ENCODE data around the gene PDE4B.
"Not testable (repeated sequence)": the region's sequence is repeated elsewhere in the genome, so short reads cannot be mapped to it uniquely, and the experiment has no call there.

PDE4B gene

DNA sequence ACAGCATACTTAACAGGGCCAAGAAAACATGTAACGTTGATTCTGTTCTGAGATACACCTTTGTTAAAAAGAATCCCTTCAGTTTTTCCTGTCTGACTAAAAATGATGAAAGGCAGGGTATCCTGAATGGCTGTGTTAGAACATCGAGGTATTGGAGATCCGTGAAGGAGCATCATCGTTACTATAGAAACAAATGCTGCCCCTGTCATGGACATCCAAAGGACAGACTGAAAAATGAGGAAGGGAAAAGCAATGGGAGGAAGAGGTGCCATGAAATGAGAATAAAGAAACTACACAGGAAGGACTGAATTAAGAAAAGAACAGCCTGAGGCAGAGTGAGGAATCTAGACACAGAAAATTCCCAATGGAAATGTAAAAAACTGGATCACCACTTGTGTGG, 257.9 kb downstream of the PDE4B start:
- Mint-ChIP-seq H3K4me3 (no peak overlapping the region), H3K4me1 (no peaks in the 10 kb centered on the region), H3K9me3 (no peaks in the 10 kb centered on the region), H3K27ac (peak overlapping the region in 1 of 2 donors; percentile 1), H3K27me3 (peaks cover under 1% of the 10 kb centered on the region)
- ATAC-seq: no peak
- DNase-seq: no peak

DNA sequence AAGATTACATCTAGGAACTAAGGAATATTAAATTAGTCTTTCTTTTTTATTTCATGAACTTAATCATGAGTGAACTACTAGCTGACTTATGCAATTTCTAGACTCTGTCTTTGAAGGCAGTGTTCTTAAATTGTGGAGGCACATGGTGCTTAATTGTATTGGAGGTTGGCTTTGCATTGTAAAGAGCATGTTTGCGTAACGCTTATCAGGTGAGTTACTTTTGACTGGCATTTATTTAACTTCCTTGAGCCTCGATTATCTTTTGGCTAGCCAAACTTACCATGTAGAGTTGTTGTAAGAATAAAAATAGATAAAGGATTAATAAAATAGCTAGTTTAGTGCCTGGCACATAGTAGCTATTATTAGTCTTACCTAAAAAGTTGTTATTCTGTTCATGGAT, 262.4 kb downstream of the PDE4B start:
- Mint-ChIP-seq H3K4me1 (no peaks in the 10 kb centered on the region), H3K27ac (no peak overlapping the region), H3K9me3 (peaks cover 7 to 10% of the 10 kb centered on the region in 2 donors), H3K4me3 (no peak overlapping the region), H3K27me3 (no peaks in the 10 kb centered on the region)
- ATAC-seq: no peak
- DNase-seq: no peak

DNA sequence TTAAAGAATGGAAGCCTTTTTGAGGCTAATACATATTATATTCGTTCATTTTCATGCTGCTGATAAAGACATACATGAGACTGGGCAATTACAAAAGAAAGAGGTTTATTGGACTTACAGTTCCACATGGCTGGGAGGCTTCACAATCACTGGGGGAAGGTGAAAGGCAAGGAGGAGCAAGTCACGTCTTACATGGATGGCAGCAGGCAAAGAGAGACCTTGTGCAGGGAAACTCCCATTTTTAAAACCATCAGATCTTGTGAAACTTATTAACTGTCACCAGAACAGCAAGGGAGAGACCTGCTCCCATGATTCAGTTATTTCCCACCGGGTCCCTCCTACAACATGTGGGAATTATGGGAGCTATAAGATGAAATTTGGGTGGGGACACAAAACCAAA, 264.8 kb downstream of the PDE4B start:
- H3K4me3 Mint-ChIP-seq, H3K4me1 Mint-ChIP-seq, DNase-seq, H3K27ac Mint-ChIP-seq, ATAC-seq, H3K27me3 Mint-ChIP-seq: not testable (repeated sequence)
- peaks cover 7 to 10% of the 10 kb centered on the region in 2 donors for H3K9me3 Mint-ChIP-seq

DNA sequence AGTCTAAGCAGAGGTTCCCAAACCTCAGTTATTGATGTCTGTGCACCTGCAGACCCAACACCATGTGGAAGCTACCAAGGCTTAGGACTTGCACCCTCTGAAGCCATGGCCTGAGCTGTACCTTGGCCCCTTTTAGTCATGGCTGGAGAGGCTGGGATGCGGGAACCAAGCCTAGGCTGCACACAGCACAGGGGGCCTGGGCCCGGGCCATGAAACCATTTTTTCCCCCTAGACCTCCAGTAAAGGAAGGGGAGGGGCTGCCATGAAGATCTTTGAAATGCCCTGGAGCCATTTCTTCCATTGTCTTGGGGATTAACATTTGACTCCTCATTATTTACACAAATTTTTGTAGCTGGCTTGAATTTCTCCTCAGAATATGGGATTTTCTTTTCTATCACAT, 265.9 kb downstream of the PDE4B start:
- ATAC-seq: no peak
- Mint-ChIP-seq H3K27me3 (no peaks in the 10 kb centered on the region), H3K27ac (no peak overlapping the region), H3K4me1 (no peaks in the 10 kb centered on the region), H3K4me3 (no peak overlapping the region), H3K9me3 (peaks cover 7 to 10% of the 10 kb centered on the region in 2 donors)
- no peak for DNase-seq

DNA sequence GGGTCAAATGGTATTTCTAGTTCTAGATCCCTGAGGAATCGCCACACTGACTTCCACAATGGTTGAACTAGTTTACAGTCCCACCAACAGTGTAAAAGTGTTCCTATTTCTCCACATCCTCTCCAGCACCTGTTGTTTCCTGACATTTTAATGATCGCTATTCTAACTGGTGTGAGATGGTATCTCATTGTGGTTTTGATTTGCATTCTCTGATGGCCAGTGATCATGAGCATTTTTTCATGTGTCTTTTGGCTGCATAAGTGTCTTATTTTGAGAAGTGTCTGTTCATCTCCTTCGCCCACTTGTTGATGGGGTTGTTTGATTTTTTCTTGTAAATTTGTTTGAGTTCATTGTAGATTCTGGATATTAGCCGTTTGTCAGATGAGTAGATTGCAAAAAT, 274.5 kb downstream of the PDE4B start:
- H3K4me1 Mint-ChIP-seq, H3K27ac Mint-ChIP-seq, H3K4me3 Mint-ChIP-seq, DNase-seq, H3K27me3 Mint-ChIP-seq, H3K9me3 Mint-ChIP-seq, ATAC-seq: not testable (repeated sequence)

DNA sequence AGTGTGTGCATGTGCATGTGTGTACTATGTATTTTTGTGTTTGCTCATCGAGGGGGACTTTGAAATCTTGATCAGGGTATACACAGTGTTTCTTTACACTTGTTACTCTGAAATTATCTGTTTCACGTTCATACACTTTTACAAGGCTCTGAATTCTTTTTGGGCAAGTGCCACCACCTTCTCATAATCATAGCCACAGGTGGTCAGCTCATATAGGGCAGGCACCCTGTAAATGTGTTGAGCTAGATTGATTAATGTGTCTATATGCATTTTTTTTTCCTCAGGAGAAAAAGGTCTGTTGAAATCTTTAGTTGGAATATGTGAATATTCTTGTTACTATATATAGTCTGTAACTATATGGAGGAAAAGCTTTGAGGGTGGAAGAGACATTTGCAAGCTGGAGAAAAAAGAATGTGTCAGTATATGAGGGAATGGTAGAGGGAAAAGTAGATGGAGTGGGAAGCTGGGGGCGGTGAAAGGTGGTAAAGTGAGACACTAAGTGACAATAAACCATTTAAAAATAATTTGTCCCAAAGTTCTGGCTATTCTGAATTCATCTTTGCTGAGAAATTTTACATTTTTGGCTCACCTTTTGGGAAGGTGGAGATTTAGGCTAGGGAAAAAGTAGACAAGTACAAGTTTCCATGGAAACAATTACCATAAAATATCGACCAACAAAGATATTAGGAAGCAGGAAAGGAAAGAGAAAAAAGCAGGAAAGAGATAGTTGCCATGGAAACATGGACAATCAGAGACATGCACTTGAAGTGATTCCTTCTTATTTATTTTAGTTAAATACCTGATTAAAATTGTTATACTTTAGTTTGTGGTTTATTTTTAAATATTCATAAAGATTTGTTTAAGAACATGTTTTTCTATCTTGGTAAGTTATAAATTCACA, 277.5 kb downstream of the PDE4B start:
- H3K4me3 Mint-ChIP-seq: no peak overlapping the region
- ATAC-seq: no peak
- no peaks in the 10 kb centered on the region for H3K4me1 Mint-ChIP-seq

DNA sequence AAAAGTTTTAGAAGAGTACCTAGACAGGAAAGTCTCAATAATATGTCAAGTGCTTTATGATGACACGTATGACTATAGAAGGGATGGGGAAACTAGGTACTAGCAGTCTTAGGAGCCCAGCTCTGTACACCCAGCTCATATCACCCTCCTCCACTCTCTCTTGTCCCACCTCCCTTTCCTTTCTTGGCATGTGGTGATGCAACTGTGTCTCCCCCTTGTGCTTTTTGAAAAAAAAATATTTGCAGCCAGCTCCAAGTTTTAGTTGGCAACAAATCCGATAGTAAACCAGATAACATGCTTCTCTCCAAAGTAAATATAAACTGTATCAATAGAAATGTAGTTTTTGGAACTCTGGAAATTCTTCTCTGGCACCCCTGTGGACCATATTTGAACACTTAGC, 280.7 kb downstream of the PDE4B start:
- H3K4me3 Mint-ChIP-seq: no peak overlapping the region
- no peaks in the 10 kb centered on the region for H3K4me1 Mint-ChIP-seq
- no peaks in the 10 kb centered on the region for H3K9me3 Mint-ChIP-seq
- ATAC-seq: no peak
- DNase-seq: no peak
- no peak overlapping the region for H3K27ac Mint-ChIP-seq
- no peaks in the 10 kb centered on the region for H3K27me3 Mint-ChIP-seq

More for the DNA sequence above, 277.5 kb downstream of the PDE4B start:
- no peak overlapping the region for H3K27ac Mint-ChIP-seq
- no peak for DNase-seq
- no peaks in the 10 kb centered on the region for H3K9me3 Mint-ChIP-seq
- no peaks in the 10 kb centered on the region for H3K27me3 Mint-ChIP-seq

DNA sequence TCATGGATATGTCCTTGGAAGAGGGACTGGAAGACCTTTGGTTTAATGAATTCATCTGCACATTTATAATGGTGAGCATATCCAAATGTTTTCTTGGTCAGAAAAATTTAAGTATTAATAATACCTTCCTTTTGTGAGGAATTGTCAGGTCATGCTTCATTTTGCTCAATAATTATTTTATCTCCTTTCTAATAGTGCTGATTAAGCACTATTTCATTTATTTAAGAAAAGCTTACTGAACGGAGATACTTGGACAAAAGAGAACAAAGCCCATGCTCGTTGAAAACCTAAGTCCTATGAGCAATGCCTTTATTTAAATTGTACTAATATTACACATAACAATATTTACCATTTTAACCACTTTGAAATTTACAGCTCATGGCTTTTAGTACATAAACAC, 281.5 kb downstream of the PDE4B start:
- no peaks in the 10 kb centered on the region for H3K4me1 Mint-ChIP-seq
- no peaks in the 10 kb centered on the region for H3K27me3 Mint-ChIP-seq
- H3K27ac Mint-ChIP-seq: no peak overlapping the region
- H3K9me3 Mint-ChIP-seq: no peaks in the 10 kb centered on the region
- DNase-seq (no peak), ATAC-seq (no peak)
- H3K4me3 Mint-ChIP-seq: no peak overlapping the region

DNA sequence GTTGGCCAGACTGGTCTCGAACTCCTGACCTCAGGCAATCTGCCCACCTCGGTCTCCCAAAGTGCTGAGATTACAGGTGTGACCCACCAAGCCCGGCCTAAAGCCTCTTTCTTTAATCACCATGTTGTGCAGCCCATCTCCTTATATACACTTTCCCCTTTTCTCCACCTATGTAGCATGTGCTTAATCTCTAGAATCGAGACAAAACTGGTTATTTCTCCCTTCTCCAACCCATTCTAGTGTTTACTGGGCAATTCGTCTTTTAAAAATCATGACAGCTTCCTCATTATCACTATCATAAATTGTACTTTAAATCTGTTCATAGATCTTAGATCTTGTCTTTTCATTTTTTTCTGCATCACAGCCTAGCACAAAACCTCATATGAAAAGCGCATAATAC, 285.7 kb downstream of the PDE4B start:
- Mint-ChIP-seq H3K27me3 (peaks cover 5% of the 10 kb centered on the region), H3K4me1 (no peaks in the 10 kb centered on the region), H3K27ac (no peak overlapping the region), H3K9me3 (no peaks in the 10 kb centered on the region), H3K4me3 (no peak overlapping the region)
- DNase-seq (no peak), ATAC-seq (no peak)

DNA sequence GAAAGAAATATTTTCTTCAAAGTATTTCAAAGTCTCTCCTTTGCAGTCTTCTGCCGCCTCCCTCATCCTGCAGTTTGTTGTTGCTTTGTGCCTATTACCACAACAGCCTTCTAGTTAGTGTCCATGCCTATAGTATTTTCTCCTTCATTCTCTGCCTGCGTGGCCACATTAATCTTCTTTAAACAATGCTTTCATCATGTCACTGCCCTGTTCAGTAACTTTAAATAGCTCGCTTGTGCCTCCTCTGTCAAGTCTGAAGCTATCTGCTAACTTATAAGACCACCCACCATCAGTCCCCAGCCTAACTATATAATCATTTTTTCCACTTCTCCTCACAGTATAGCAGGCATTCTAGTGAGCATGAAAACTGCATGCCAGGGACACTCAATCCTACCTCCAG, 290.3 kb downstream of the PDE4B start:
- H3K27me3 Mint-ChIP-seq: peaks cover 25% of the 10 kb centered on the region
- no peak for DNase-seq
- H3K9me3 Mint-ChIP-seq: no peaks in the 10 kb centered on the region
- H3K4me3 Mint-ChIP-seq: no peak overlapping the region
- ATAC-seq: no peak
- H3K27ac Mint-ChIP-seq: peak overlapping the region in 1 of 2 donors; percentile 0
- no peaks in the 10 kb centered on the region for H3K4me1 Mint-ChIP-seq

DNA sequence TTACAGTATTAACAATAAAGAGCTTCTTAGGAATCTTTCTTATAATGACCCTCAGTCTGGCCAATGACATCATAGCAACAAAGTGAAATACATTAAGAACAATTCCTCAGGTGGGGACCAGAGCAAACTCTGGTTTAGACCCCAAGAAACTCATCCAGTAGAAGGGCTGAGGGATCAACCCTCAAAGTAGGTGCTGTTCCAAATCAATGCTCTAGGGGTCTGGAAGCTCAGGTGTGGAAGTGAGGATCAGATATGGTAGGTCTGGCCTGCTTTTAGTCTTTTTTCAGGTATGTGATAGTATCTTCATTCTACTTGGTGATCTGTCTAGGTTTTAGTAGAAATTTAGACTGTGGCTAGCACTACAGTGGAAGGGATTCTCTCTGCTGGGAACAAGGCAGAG, 291.7 kb downstream of the PDE4B start:
- peak; percentile 33 for ATAC-seq
- H3K9me3 Mint-ChIP-seq: no peaks in the 10 kb centered on the region
- DNase-seq: no peak
- H3K27ac Mint-ChIP-seq: peak overlapping the region in 1 of 2 donors; percentile 21
- H3K4me1 Mint-ChIP-seq: no peaks in the 10 kb centered on the region
- H3K27me3 Mint-ChIP-seq: peaks cover 25% of the 10 kb centered on the region
- no peak overlapping the region for H3K4me3 Mint-ChIP-seq

DNA sequence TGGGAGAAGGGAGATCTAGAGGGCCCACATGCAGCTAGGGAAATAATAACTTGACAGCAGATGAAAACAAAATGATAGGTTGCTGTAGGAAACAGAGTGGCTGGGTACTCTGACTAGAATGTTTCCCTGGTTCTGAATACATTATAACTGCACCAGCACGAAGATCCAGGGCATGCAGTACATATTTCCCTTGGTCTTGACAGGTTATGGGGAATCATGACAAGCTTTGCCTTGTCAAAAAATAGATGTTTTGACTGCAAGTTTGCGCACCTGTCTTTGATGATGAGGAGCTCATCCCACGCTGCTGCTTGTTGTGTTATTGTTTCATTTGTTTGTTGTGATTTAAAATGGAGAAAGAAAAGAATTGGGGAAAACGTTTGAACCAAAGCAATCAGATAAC, 292.9 kb downstream of the PDE4B start:
- no peaks in the 10 kb centered on the region for H3K4me1 Mint-ChIP-seq
- peaks cover 25% of the 10 kb centered on the region for H3K27me3 Mint-ChIP-seq
- DNase-seq (no peak), ATAC-seq (no peak)
- no peaks in the 10 kb centered on the region for H3K9me3 Mint-ChIP-seq
- no peak overlapping the region for H3K4me3 Mint-ChIP-seq
- no peak overlapping the region for H3K27ac Mint-ChIP-seq

DNA sequence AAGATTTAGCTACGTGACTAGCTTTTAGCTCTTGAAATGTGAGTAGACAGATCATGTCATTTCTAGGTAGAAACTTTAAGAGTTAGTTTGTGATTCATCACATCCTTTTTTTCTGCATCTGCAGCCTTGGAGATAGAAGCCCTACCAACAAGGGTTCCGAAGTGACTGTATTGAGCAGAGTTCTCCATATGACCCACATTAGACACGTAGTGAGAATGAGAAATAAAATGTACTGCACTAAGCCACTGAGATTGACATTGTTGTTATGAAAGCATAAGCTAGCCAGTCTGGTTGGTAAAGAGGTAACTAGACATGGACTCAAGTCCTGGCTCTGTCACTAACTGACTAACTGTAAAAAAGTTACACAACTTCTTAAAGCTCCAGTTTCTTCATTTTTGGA, 296.1 kb downstream of the PDE4B start:
- Mint-ChIP-seq H3K27me3 (peaks cover 17% of the 10 kb centered on the region), H3K4me1 (peaks cover 6% of the 10 kb centered on the region), H3K27ac (no peak overlapping the region), H3K9me3 (no peaks in the 10 kb centered on the region), H3K4me3 (no peak overlapping the region)
- DNase-seq (no peak), ATAC-seq (no peak)

DNA sequence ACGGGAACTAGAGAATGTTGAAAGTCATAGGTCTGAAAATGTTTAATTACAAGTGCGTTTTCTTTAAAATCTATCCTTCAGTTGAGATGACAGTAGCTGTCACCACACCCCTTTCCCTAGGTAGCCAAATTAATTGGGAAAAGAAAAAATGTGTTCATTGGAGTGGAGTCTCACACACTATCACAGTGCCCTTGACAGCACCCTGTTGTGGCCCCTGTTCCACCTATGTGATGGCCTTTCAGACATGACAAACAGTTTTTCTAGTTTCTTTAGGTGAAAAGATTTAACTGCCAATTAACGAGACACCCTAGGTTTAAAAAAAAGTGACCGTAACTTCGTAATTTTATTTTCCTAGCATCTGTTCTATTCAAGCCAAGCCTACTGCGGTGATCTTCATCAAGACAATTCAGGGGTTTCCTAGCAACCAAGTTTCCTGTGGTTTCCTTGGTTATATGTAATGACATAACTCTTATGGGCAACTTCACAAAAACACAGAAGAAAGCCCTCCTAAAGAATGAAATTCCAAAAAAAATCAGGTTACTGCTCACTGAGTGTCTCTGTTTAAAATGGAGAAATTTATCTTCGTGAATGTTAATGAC, 298.3 kb downstream of the PDE4B start:
- Mint-ChIP-seq H3K27ac (no peak overlapping the region), H3K4me3 (no peak overlapping the region), H3K9me3 (no peaks in the 10 kb centered on the region), H3K27me3 (no peaks in the 10 kb centered on the region), H3K4me1 (peaks cover 6% of the 10 kb centered on the region)
- DNase-seq (no peak), ATAC-seq (peak; percentile 78)

DNA sequence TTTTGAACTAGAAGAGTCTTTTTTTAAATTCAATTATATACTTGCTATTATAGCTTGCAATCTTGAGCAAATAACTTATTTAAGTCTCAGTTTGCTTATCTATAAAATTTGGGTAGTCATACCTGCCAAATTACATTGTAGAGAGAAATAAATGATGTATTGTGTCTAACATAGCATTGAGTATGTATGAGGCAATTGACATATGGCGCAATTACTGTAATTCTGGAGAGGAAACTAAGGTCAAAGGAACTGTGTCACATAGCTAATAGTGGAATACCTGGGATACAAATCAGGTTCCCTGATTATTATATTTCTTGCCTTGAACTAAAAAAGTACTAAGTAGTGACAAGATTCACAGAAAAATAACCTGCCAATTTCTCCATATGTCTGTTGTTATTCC, 302.5 kb downstream of the PDE4B start:
- H3K9me3 Mint-ChIP-seq: no peaks in the 10 kb centered on the region
- ATAC-seq (no peak), DNase-seq (no peak)
- no peak overlapping the region for H3K4me3 Mint-ChIP-seq
- peaks cover 6% of the 10 kb centered on the region for H3K4me1 Mint-ChIP-seq
- H3K27me3 Mint-ChIP-seq: no peaks in the 10 kb centered on the region
- H3K27ac Mint-ChIP-seq: no peak overlapping the region

DNA sequence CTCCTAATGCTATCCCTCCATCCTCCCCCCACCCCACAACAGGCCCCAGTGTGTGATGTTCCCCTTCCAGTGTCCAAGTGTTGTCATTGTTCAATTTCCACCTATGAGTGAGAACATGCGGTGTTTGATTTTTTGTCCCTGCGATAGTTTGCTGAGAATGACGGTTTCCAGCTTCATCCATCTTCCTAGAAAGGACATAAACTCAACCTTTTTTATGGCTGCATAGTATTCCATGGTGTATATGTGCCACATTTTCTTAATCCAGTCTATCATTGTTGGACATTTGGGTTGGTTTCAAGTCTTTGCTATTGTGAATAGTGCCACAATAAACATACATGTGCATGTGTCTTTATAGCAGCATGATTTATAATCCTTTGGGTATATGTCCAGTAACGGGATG, 308.3 kb downstream of the PDE4B start:
- not testable (repeated sequence) for H3K9me3 Mint-ChIP-seq, H3K4me1 Mint-ChIP-seq, DNase-seq, H3K4me3 Mint-ChIP-seq, H3K27ac Mint-ChIP-seq, H3K27me3 Mint-ChIP-seq, ATAC-seq

Measured in stimulated activated naive CD8-positive, alpha-beta T cell treated with anti-CD3 and anti-CD28 coated beads, Interleukin-15, amount 100 ng/mL, for 72 hours (primary cell).